ENCODE results near the gene WDR82.

WDR82 gene

DNA sequence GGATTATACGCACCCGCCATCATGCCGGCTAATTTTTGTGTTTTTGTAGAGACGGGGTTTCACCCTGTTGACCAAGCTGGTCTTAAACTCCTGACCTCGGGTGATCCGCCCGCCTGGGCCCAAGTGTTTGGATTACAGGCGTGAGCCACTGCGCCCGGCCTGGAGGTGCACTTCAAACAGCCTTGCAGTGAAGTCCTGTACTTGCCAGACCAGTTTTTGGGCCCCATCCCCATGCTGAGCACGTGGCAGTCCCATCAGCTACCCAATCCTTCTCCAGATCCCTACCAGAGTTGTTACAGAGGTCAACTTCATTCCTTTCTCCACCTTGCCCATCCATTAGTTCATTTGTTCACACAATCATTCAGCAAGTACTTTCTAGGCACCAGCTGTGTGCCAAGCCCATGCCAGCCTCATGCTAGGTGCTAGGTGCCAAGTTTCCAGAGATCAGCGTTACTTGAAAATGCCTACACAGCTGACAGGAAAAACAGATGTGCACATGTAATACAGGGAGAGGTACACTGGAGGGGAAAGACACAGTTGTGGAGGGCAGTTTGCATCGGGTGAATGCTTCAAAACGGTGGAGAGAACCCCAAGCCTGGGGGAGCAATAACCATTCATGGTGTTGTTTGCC is 39.9 kb upstream of the WDR82 start:
- Histone ChIP-seq H3K4me1 (ENCODE audit: control insufficient read depth, insufficient read depth, low read length, poor library complexity, severe bottlenecking) (peaks cover 16% of the 10 kb centered on the region), H3K36me3 (ENCODE audit: control insufficient read depth, insufficient read depth, low read length) (no peaks in the 10 kb centered on the region), H3K27ac (ENCODE audit: low read depth, low read length, severe bottlenecking) (no peak overlapping the region), H3K4me3 (ENCODE audit: extremely low read depth, insufficient read depth, low read length, poor library complexity, severe bottlenecking) (no peak overlapping the region), H3K9me3 (ENCODE audit: control insufficient read depth, low read length) (no peaks in the 10 kb centered on the region)
- WGBS, 2 experiments (ENCODE audit: insufficient coverage in 2 of 2), result 84% methylated on average over 14 of the region's 14 CpGs

- Histone ChIP-seq H3K4me1 (ENCODE audit: control insufficient read depth, insufficient read depth, low read length, poor library complexity, severe bottlenecking) (peaks cover 16% of the 10 kb centered on the region), H3K36me3 (ENCODE audit: control insufficient read depth, insufficient read depth, low read length) (no peaks in the 10 kb centered on the region), H3K9me3 (ENCODE audit: control insufficient read depth, low read length) (no peaks in the 10 kb centered on the region), H3K27ac (ENCODE audit: low read depth, low read length, severe bottlenecking) (no peak overlapping the region), H3K4me3 (ENCODE audit: extremely low read depth, insufficient read depth, low read length, poor library complexity, severe bottlenecking) (peak overlapping the region; percentile 22)
- 26 to 31% methylated on average over 28 of the region's 45 CpGs for WGBS, 2 experiments (ENCODE audit: insufficient coverage in 2 of 2)
These were observed 39.0 kb upstream of the WDR82 start for GRCh38 chr3:52317208-52318000.

DNA sequence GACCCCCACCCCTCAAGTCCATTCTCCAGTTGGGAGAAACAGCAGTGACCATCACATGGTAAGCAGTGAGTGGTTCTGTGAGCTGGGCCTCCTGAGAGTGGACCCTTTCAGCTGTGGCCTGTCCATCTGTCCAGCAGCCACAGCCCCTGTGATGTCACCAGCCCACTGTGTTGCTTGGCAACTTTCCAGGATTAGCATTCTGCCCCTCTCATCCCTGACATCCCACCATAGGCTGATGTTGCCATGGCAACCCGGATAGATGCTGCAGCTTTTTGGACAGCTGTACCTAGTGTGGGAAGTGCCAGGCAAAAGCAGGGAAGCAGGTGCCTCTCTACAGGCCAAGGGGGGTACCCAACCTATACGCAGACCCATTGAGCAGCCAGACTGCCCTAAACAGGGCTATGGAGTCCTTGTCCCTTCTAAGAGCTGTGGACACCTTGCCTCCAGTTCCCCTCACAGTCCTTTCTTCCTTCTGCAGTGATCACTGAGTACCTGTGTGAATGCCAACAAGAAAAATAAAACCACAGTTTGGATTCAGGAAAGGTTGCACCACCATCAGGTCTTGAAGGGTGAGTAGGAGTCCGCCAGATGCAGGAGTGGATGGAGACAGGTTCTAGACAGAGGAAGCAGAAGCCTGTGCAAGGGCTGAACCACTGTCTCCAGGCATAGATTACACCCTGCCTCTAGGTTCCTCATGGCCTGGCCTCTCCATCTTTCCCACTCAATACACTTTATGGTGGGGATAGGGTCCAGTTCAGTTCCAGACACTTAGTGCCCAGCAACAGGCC is 37.7 kb upstream of the WDR82 start, which contains the start of gene DNAH1:
Gene DNAH1 (plus strand): TSS at position 343 of the 788 bp plus-strand sequence. CDS start 6,124 bp downstream, outside the sequence.
- Histone ChIP-seq H3K9me3 (ENCODE audit: control insufficient read depth, low read length) (no peaks in the 10 kb centered on the region), H3K27ac (ENCODE audit: low read depth, low read length, severe bottlenecking) (no peak within 1 kb of the TSS), H3K4me3 (ENCODE audit: extremely low read depth, insufficient read depth, low read length, poor library complexity, severe bottlenecking) (no peak within 1 kb of the TSS), H3K4me1 (ENCODE audit: control insufficient read depth, insufficient read depth, low read length, poor library complexity, severe bottlenecking) (peaks cover 16% of the 10 kb centered on the region), H3K36me3 (ENCODE audit: control insufficient read depth, insufficient read depth, low read length) (no peaks in the 10 kb centered on the region)
- WGBS, 2 experiments (ENCODE audit: insufficient coverage in 2 of 2), result 91 to 94% methylated on average over 2 to 3 of the region's 3 CpGs

- H3K4me1 ChIP-seq (ENCODE audit: control insufficient read depth, insufficient read depth, low read length, poor library complexity, severe bottlenecking), result peaks cover 13% of the 10 kb centered on the region
- no peaks in the 10 kb centered on the region for H3K9me3 ChIP-seq (ENCODE audit: control insufficient read depth, low read length)
- WGBS, 2 experiments (ENCODE audit: insufficient coverage in 2 of 2), result 86 to 88% methylated on average over 3 to 5 of the region's 6 CpGs
- no peaks in the 10 kb centered on the region for H3K36me3 ChIP-seq (ENCODE audit: control insufficient read depth, insufficient read depth, low read length)
- H3K4me3 ChIP-seq (ENCODE audit: extremely low read depth, insufficient read depth, low read length, poor library complexity, severe bottlenecking), result no peak overlapping the region
- no peak overlapping the region for H3K27ac ChIP-seq (ENCODE audit: low read depth, low read length, severe bottlenecking)
These were observed 36.6 kb upstream of the WDR82 start for GRCh38 chr3:52315006-52315405.

- H3K36me3 ChIP-seq (ENCODE audit: control insufficient read depth, insufficient read depth, low read length), result no peaks in the 10 kb centered on the region
- H3K9me3 ChIP-seq (ENCODE audit: control insufficient read depth, low read length), result no peaks in the 10 kb centered on the region
- no peak overlapping the region for H3K27ac ChIP-seq (ENCODE audit: low read depth, low read length, severe bottlenecking)
- H3K4me1 ChIP-seq (ENCODE audit: control insufficient read depth, insufficient read depth, low read length, poor library complexity, severe bottlenecking), result peaks cover 13% of the 10 kb centered on the region
- no peak overlapping the region for H3K4me3 ChIP-seq (ENCODE audit: extremely low read depth, insufficient read depth, low read length, poor library complexity, severe bottlenecking)
- WGBS, 2 experiments (ENCODE audit: insufficient coverage in 2 of 2), result 95 to 100% methylated on average over 2 to 3 of the region's 3 CpGs
These were observed 36.0 kb upstream of the WDR82 start for GRCh38 chr3:52314489-52314888.

GRCh38 chr3:52313774-52314188 is 35.3 kb upstream of the WDR82 start:
- H3K9me3 ChIP-seq (ENCODE audit: control insufficient read depth, low read length), result no peaks in the 10 kb centered on the region
- peak overlapping the region; percentile 66 for H3K27ac ChIP-seq (ENCODE audit: low read depth, low read length, severe bottlenecking)
- H3K4me3 ChIP-seq (ENCODE audit: extremely low read depth, insufficient read depth, low read length, poor library complexity, severe bottlenecking), result no peak overlapping the region
- H3K36me3 ChIP-seq (ENCODE audit: control insufficient read depth, insufficient read depth, low read length), result no peaks in the 10 kb centered on the region
- peaks cover 13% of the 10 kb centered on the region for H3K4me1 ChIP-seq (ENCODE audit: control insufficient read depth, insufficient read depth, low read length, poor library complexity, severe bottlenecking)
- WGBS, 2 experiments (ENCODE audit: insufficient coverage in 2 of 2), result 43 to 60% methylated on average over 1 to 2 of the region's 4 CpGs

DNA sequence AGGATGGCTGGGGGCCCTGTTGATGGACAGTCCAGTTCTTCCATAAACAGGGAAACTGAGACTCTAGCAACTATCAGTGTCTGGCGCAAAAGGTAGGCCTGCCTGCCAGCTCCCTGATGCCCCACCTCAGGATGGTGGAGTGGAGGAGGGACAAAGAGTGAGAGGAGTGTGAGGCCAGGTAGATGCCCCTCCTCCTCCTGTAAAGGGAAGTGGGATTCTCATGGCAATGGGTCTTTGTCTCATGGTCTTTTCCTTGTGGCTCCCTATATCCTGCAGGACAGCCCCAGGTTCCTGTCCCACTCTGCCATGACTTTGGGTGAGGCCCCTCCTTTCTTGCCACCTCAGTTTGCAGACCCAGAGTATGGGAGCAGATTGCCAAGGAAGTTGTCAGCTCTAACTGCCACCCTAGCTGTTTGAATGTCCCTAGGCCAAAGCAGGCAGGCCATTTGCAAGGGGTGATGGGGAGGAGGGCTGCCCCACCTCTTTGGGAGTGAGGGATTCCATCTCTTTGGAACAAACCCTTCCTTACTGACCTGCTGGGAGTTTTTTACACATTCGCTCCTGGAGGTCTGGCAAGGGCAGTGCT is 34.8 kb upstream of the WDR82 start:
- Histone ChIP-seq H3K4me1 (ENCODE audit: control insufficient read depth, insufficient read depth, low read length, poor library complexity, severe bottlenecking) (peaks cover 13% of the 10 kb centered on the region), H3K9me3 (ENCODE audit: control insufficient read depth, low read length) (no peaks in the 10 kb centered on the region), H3K4me3 (ENCODE audit: extremely low read depth, insufficient read depth, low read length, poor library complexity, severe bottlenecking) (no peak overlapping the region), H3K27ac (ENCODE audit: low read depth, low read length, severe bottlenecking) (peak overlapping the region; percentile 66), H3K36me3 (ENCODE audit: control insufficient read depth, insufficient read depth, low read length) (no peaks in the 10 kb centered on the region)
- WGBS, 2 experiments (ENCODE audit: insufficient coverage in 2 of 2), result 100% methylated on average over 1 of the region's 2 CpGs

DNA sequence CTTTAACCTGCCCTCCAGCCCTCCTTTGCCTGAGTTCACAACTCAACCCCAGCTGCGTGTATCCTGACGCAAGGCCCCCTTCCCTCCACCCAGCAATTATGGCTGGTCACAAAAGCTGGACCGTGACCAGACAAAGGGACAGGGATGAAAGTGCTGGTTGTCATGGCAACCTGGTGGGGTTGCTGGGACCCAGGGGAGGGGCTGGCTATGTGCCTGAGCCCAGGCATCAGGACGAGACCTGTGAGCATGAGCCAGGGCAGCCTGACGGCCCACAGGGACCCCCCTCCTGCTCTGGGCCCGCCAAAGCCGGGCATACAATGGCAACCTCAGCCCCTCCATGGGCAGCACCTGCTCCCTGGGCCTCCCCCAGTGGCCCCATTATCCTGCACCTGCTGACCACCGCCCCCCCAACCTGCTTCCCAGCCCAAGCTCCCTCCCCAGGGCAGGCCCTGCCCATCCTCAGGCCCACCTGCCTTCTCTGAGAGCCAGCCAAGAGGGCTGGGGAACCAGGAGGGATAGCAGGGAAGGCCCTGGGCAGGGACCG is 33.2 kb upstream of the WDR82 start:
- Histone ChIP-seq H3K4me1 (ENCODE audit: control insufficient read depth, insufficient read depth, low read length, poor library complexity, severe bottlenecking) (peaks cover 14% of the 10 kb centered on the region), H3K36me3 (ENCODE audit: control insufficient read depth, insufficient read depth, low read length) (no peaks in the 10 kb centered on the region), H3K9me3 (ENCODE audit: control insufficient read depth, low read length) (no peaks in the 10 kb centered on the region), H3K4me3 (ENCODE audit: extremely low read depth, insufficient read depth, low read length, poor library complexity, severe bottlenecking) (no peak overlapping the region), H3K27ac (ENCODE audit: low read depth, low read length, severe bottlenecking) (no peak overlapping the region)
- WGBS, 2 experiments (ENCODE audit: insufficient coverage in 2 of 2), result 66 to 78% methylated on average over 6 to 8 of the region's 9 CpGs

DNA sequence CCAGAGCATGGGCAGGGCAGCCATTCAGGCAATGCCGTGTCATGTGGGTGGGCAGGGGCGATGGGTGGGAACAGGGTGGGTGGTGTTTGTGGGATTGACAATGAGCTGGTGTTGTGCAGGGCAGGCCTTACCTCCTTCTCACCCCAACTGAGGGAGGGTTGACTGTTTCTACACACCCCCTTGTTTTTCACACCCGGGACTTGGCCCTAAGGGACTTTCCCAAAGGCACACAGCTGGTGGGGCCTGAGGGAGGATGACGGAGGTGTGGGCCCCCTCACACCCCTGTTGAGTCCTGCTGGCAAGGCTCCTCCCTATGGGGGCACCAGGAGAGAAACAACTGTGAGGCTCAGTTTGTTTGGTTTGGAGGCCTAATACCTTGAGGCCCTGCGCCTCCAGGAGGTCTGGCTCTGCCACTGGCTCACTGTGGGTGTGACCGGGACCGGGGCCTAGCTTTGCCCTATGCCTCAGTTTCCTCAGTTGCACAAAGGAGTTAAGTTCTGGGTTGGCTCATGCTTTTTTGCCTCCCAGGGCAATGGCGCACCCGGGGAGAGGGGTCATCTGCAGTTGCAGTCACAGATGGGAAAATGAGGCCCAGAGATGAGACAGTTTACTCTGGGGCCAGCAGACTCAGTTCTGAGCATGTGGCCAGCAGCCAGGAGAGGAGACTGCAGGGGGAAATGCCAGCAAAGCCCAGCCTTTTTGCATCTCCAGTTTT is 32.6 kb upstream of the WDR82 start:
- H3K9me3 ChIP-seq (ENCODE audit: control insufficient read depth, low read length), result no peaks in the 10 kb centered on the region
- H3K27ac ChIP-seq (ENCODE audit: low read depth, low read length, severe bottlenecking), result peak overlapping the region; percentile 0
- H3K4me1 ChIP-seq (ENCODE audit: control insufficient read depth, insufficient read depth, low read length, poor library complexity, severe bottlenecking), result peaks cover 14% of the 10 kb centered on the region
- H3K36me3 ChIP-seq (ENCODE audit: control insufficient read depth, insufficient read depth, low read length), result no peaks in the 10 kb centered on the region
- 84 to 95% methylated on average over 7 of the region's 9 CpGs for WGBS, 2 experiments (ENCODE audit: insufficient coverage in 2 of 2)
- H3K4me3 ChIP-seq (ENCODE audit: extremely low read depth, insufficient read depth, low read length, poor library complexity, severe bottlenecking), result no peak overlapping the region

GRCh38 chr3:52308308-52308707 is 29.9 kb upstream of the WDR82 start:
- Histone ChIP-seq H3K9me3 (ENCODE audit: control insufficient read depth, low read length) (no peaks in the 10 kb centered on the region), H3K4me3 (ENCODE audit: extremely low read depth, insufficient read depth, low read length, poor library complexity, severe bottlenecking) (no peak overlapping the region), H3K4me1 (ENCODE audit: control insufficient read depth, insufficient read depth, low read length, poor library complexity, severe bottlenecking) (peaks cover 4% of the 10 kb centered on the region), H3K27ac (ENCODE audit: low read depth, low read length, severe bottlenecking) (no peak overlapping the region), H3K36me3 (ENCODE audit: control insufficient read depth, insufficient read depth, low read length) (no peaks in the 10 kb centered on the region)
- WGBS, 2 experiments (ENCODE audit: insufficient coverage in 2 of 2), result 60 to 87% methylated on average over 1 of the region's 1 CpG

All from mesodermal cell (in vitro differentiated cells).